Body of pancreas (tissue), 4 donors: ENCODE results near the gene CTNNA2.

Experiments
- POLR2A ChIP-seq, 3 donors: fragments of 450-650 bp; IDR thresholded peaks; one replicate each; pipeline ENCODE4 v1.6.1; 2016; ENCODE audit warnings: antibody characterized with exemption in 3 of 3, mild to moderate bottlenecking in 2 of 3
- TF ChIP-seq, protein P1 (sequence below), 7 experiments: fragments of 450-650 bp in 4 of 7; fragments of 200-600 bp in 3 of 7; sonication (generic) in 3 of 7; IDR thresholded peaks; one replicate each; pipeline ENCODE4 v1.5.1; 2016 to 2019; ENCODE audit warnings: antibody characterized with exemption in 7 of 7

- TF ChIP-seq, protein P1, sequence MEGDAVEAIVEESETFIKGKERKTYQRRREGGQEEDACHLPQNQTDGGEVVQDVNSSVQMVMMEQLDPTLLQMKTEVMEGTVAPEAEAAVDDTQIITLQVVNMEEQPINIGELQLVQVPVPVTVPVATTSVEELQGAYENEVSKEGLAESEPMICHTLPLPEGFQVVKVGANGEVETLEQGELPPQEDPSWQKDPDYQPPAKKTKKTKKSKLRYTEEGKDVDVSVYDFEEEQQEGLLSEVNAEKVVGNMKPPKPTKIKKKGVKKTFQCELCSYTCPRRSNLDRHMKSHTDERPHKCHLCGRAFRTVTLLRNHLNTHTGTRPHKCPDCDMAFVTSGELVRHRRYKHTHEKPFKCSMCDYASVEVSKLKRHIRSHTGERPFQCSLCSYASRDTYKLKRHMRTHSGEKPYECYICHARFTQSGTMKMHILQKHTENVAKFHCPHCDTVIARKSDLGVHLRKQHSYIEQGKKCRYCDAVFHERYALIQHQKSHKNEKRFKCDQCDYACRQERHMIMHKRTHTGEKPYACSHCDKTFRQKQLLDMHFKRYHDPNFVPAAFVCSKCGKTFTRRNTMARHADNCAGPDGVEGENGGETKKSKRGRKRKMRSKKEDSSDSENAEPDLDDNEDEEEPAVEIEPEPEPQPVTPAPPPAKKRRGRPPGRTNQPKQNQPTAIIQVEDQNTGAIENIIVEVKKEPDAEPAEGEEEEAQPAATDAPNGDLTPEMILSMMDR (IDR thresholded peaks at IDR 0.05) = no peak
- no peak for TF ChIP-seq POLR2A (IDR thresholded peaks at IDR 0.05)
These were observed 1016.8 kb downstream of the CTNNA2 start for GRCh38 chr2:80529466-80530165.
